Ascending aorta (tissue), 2 donors: Measurements from ENCODE around the gene TBRG1. TPM values are rescaled to one million over a fixed set of nuclear protein-coding genes. Genes with fewer than 3 reads are reported as not detected.

Source experiments
- DNase-seq, 2 donors: peaks; one replicate each; pipeline ENCODE4 v3.0.0-alpha.2; 2019; ENCODE audit warnings: low spot score in 2 of 2
- H3K27ac ChIP-seq, 2 donors: fragments of 200-600 bp; sonication (generic); one replicate each; pipeline ENCODE4 v1.5.1; 2016 to 2017; ENCODE audit warnings: mild to moderate bottlenecking in 1 of 2
- H3K27me3 ChIP-seq: fragments of 200-600 bp; sonication (generic); one replicate; pipeline ENCODE4 v1.5.1; 2017
- H3K36me3 ChIP-seq, 2 donors: fragments of 200-600 bp; sonication (generic); one replicate each; pipeline ENCODE4 v1.5.1; 2016
- H3K4me1 ChIP-seq, 2 donors: fragments of 200-600 bp; sonication (generic); one replicate each; pipeline ENCODE4 v1.5.1; 2016 to 2017; ENCODE audit warnings: mild to moderate bottlenecking in 1 of 2
- H3K4me3 ChIP-seq, 2 donors: fragments of 200-600 bp; sonication (generic); one replicate each; pipeline ENCODE4 v1.5.1; 2016 to 2017; ENCODE audit warnings: mild to moderate bottlenecking in 1 of 2
- H3K9me3 ChIP-seq, 2 donors: fragments of 200-600 bp; sonication (generic); one replicate each; pipeline ENCODE4 v1.5.1; 2016
- intact Hi-C: fragments of 100-400 bp; cut with DNase I; formaldehyde crosslinking; loops from one replicate; pipeline ENCODE4 v1.15.1; 2023
- total RNA-seq: library from RNA; depleted of rRNA; stranded (reverse); fragments of >200 nt; gene quantifications from one replicate; pipeline ENCODE4 v1.1.0, GENCODE V29; 2016
- TF ChIP-seq, protein P1 (sequence below), 3 experiments: fragments of 200-600 bp in 2 of 3; fragments of 450-650 bp in 1 of 3; sonication (generic) in 2 of 3; IDR thresholded peaks; one replicate each; pipeline ENCODE4 v1.5.1; 2016 to 2019; ENCODE audit warnings: antibody characterized with exemption in 3 of 3, mild to moderate bottlenecking in 1 of 3, moderate library complexity in 1 of 3

The TBRG1 gene
- total RNA-seq, 1 donor from 2014 or later: 21.2 TPM

DNA sequence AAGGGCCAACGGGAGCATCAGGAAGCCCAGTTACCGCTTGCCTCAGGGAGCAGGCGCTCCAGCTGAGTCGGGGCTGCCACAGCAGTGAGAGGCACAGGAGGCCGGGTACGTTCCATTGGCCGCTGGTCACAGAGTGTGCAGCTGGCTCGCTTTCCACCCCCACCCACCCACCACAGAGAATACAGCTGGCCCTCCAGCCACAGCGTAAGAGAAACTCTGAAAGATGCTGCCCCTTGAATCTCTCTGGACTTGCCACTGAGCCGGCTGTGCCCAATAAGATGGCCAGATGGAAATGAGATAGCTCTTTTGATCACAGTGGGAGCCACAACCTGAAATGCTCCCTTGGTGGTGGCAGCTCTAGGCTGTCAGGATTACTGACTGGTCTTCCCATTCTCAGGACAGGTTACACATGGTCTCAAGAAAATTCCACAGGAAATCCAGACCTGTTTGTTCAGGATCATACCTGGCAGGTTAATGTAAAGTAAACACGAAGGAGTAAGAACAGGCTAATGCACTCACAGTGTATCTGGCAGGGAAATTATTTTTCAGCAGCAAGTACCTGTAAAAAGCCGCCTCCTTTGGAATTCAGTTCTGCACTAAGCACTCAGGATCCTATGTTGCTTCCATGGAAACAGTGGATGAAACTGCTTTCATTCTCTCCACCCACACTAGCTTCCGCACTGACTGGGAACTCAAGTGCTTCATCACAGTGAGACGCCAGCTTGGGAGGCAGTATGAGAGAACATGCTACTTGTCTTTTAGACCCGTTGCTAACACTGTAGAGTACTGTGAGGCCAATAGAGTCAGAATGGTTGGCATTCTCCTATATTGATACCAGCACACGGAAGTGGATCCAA is 34.3 kb downstream of the TBRG1 start:
- H3K4me3 ChIP-seq: no peak overlapping the region
- intact Hi-C loops: no loop called here
- no peaks in the 10 kb centered on the region for H3K27me3 ChIP-seq
- DNase-seq: no peak
- no peak overlapping the region for H3K27ac ChIP-seq
- H3K4me1 ChIP-seq: no peaks in the 10 kb centered on the region
- TF ChIP-seq, protein P1, sequence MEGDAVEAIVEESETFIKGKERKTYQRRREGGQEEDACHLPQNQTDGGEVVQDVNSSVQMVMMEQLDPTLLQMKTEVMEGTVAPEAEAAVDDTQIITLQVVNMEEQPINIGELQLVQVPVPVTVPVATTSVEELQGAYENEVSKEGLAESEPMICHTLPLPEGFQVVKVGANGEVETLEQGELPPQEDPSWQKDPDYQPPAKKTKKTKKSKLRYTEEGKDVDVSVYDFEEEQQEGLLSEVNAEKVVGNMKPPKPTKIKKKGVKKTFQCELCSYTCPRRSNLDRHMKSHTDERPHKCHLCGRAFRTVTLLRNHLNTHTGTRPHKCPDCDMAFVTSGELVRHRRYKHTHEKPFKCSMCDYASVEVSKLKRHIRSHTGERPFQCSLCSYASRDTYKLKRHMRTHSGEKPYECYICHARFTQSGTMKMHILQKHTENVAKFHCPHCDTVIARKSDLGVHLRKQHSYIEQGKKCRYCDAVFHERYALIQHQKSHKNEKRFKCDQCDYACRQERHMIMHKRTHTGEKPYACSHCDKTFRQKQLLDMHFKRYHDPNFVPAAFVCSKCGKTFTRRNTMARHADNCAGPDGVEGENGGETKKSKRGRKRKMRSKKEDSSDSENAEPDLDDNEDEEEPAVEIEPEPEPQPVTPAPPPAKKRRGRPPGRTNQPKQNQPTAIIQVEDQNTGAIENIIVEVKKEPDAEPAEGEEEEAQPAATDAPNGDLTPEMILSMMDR (IDR thresholded peaks at IDR 0.05): no peak
- no peaks in the 10 kb centered on the region for H3K9me3 ChIP-seq
- H3K36me3 ChIP-seq: peaks cover 0 to 11% of the 10 kb centered on the region in 2 donors

GRCh38 chr11:124657904-124658303 is 35.2 kb downstream of the TBRG1 start:
- no peaks in the 10 kb centered on the region for H3K9me3 ChIP-seq
- no peak overlapping the region for H3K27ac ChIP-seq
- no peaks in the 10 kb centered on the region for H3K4me1 ChIP-seq
- intact Hi-C loops: no loop called here
- DNase-seq: no peak
- TF ChIP-seq, protein P1 (IDR thresholded peaks at IDR 0.05): no peak
- no peaks in the 10 kb centered on the region for H3K27me3 ChIP-seq
- no peak overlapping the region for H3K4me3 ChIP-seq
- peaks cover 0 to 11% of the 10 kb centered on the region in 2 donors for H3K36me3 ChIP-seq

DNA sequence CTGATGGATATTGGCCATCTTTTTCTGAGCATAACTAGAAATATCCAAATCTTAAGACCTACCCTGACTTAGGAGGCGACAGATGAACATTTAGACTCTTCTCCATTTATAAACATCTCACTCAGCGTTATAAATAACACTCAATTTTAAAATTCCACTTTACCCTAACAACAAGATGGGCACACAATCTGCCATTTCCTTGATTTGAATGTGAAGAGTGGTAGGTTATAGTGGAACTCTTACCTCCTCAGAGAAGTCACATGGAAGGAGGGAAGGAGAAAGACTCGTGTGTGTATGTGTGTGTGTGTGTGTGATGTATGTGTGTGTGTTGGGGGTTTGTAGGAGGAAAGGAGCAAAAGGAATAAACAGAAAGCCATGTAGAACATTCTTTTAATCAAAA is 35.8 kb downstream of the TBRG1 start:
- Histone ChIP-seq H3K27me3 (no peaks in the 10 kb centered on the region), H3K9me3 (no peaks in the 10 kb centered on the region), H3K36me3 (peaks cover 0 to 11% of the 10 kb centered on the region in 2 donors), H3K4me1 (no peaks in the 10 kb centered on the region), H3K27ac (no peak overlapping the region), H3K4me3 (no peak overlapping the region)
- intact Hi-C loops: no loop called here
- TF ChIP-seq, protein P1 (IDR thresholded peaks at IDR 0.05): no peak
- DNase-seq: no peak

- Histone ChIP-seq H3K27me3 (no peaks in the 10 kb centered on the region), H3K27ac (no peak overlapping the region), H3K4me1 (no peaks in the 10 kb centered on the region), H3K4me3 (no peak overlapping the region), H3K9me3 (no peaks in the 10 kb centered on the region), H3K36me3 (peaks cover 0 to 11% of the 10 kb centered on the region in 2 donors)
- intact Hi-C loops: no loop called here
- no peak for DNase-seq
- TF ChIP-seq, protein P1 (IDR thresholded peaks at IDR 0.05): no peak
Measured at GRCh38 chr11:124658986-124659385, 36.3 kb downstream of the TBRG1 start.

- TF ChIP-seq, protein P1 (IDR thresholded peaks at IDR 0.05): no peak
Measured at GRCh38 chr11:124661553-124661952, 38.9 kb downstream of the TBRG1 start.

More at GRCh38 chr11:124661553-124661952, 38.9 kb downstream of the TBRG1 start:
- no peak overlapping the region for H3K27ac ChIP-seq
- intact Hi-C loops: no loop called here
- no peaks in the 10 kb centered on the region for H3K4me1 ChIP-seq
- peaks cover 0 to 11% of the 10 kb centered on the region in 2 donors for H3K36me3 ChIP-seq
- no peak for DNase-seq
- H3K4me3 ChIP-seq: no peak overlapping the region
- H3K9me3 ChIP-seq: no peaks in the 10 kb centered on the region
- no peaks in the 10 kb centered on the region for H3K27me3 ChIP-seq
